Uterus (tissue), 4 donors: ENCODE data around the gene BRCC3. TPM values are rescaled to one million over a fixed set of nuclear protein-coding genes. Genes with fewer than 3 reads are reported as not detected.

ENCODE experiments used
- DNase-seq, 2 donors: peaks; one replicate each; pipeline ENCODE4 v3.0.0-alpha.2; 2019 to 2020
- H3K27ac ChIP-seq, 2 donors: fragments of 200-600 bp; sonication (generic); 1 replicate in 1 of 2; 2 replicates in 1 of 2; pipeline ENCODE4 v1.5.1; 2016 to 2018
- H3K27me3 ChIP-seq, 2 donors: fragments of 200-600 bp; sonication (generic); one replicate each; pipeline ENCODE4 v1.5.1; 2018 to 2019; ENCODE audit warnings: control low read depth in 1 of 2
- H3K36me3 ChIP-seq, 2 donors: fragments of 200-600 bp; sonication (generic); one replicate each; pipeline ENCODE4 v1.5.1; 2019; ENCODE audit warnings: control low read depth in 1 of 2
- H3K4me1 ChIP-seq, 2 donors: fragments of 200-600 bp; sonication (generic); one replicate each; pipeline ENCODE4 v1.5.1; 2018 to 2019; ENCODE audit warnings: control low read depth in 1 of 2
- H3K4me3 ChIP-seq, 2 donors: fragments of 200-600 bp; sonication (generic); 1 replicate in 1 of 2; 2 replicates in 1 of 2; pipeline ENCODE4 v1.5.1; 2018 to 2019; ENCODE audit warnings: mild to moderate bottlenecking in 1 of 2
- H3K9me3 ChIP-seq, 2 donors: fragments of 200-600 bp; sonication (generic); one replicate each; pipeline ENCODE4 v1.5.1; 2019; ENCODE audit warnings: control low read depth in 1 of 2
- POLR2A ChIP-seq, 2 donors: fragments of 450-650 bp; IDR thresholded peaks; one replicate each; pipeline ENCODE4 v1.6.1; 2016; ENCODE audit warnings: antibody characterized with exemption in 2 of 2, mild to moderate bottlenecking in 1 of 2, moderate library complexity in 1 of 2
- intact Hi-C: fragments of 100-400 bp; cut with DNase I; formaldehyde crosslinking; loops from one replicate; pipeline ENCODE4 v1.15.1; 2023; ENCODE audit warnings: low total_unique reads
- total RNA-seq, 4 donors: library from RNA; depleted of rRNA in 3 of 4; stranded (reverse); fragments of >200 nt in 3 of 4; gene quantifications; one replicate each; pipeline versions ENCODE4 v1.1.0 to v1.2.4, GENCODE V29; 2014 to 2023
- TF ChIP-seq, protein P1 (sequence below), 4 experiments: fragments of 200-600 bp in 2 of 4; fragments of 450-650 bp in 2 of 4; sonication (generic) in 2 of 4; IDR thresholded peaks; one replicate each; pipeline ENCODE4 v1.5.1; 2016 to 2019; ENCODE audit warnings: antibody characterized with exemption in 4 of 4, mild to moderate bottlenecking in 2 of 4, moderate library complexity in 1 of 4
- donor health status: DM: yes; HTN: yes; CAD: no.

The BRCC3 gene
- total RNA-seq, 4 donors from 2014 or later, result 0.77 to 15.6 (median 8.8) TPM

GRCh38 chrX:155035688-155036087 is 35.6 kb upstream of the BRCC3 start:
- no peak for DNase-seq
- H3K4me3 ChIP-seq, result no peak overlapping the region
- H3K4me1 ChIP-seq, result no peaks in the 10 kb centered on the region
- intact Hi-C loops, result no loop called here
- H3K9me3 ChIP-seq, result no peaks in the 10 kb centered on the region
- no peak overlapping the region for H3K27ac ChIP-seq
- H3K36me3 ChIP-seq, result no peaks in the 10 kb centered on the region
- no peak for TF ChIP-seq POLR2A (IDR thresholded peaks at IDR 0.05)
- TF ChIP-seq, protein P1, sequence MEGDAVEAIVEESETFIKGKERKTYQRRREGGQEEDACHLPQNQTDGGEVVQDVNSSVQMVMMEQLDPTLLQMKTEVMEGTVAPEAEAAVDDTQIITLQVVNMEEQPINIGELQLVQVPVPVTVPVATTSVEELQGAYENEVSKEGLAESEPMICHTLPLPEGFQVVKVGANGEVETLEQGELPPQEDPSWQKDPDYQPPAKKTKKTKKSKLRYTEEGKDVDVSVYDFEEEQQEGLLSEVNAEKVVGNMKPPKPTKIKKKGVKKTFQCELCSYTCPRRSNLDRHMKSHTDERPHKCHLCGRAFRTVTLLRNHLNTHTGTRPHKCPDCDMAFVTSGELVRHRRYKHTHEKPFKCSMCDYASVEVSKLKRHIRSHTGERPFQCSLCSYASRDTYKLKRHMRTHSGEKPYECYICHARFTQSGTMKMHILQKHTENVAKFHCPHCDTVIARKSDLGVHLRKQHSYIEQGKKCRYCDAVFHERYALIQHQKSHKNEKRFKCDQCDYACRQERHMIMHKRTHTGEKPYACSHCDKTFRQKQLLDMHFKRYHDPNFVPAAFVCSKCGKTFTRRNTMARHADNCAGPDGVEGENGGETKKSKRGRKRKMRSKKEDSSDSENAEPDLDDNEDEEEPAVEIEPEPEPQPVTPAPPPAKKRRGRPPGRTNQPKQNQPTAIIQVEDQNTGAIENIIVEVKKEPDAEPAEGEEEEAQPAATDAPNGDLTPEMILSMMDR (IDR thresholded peaks at IDR 0.05), result no peak
- H3K27me3 ChIP-seq, result no peaks in the 10 kb centered on the region

DNA sequence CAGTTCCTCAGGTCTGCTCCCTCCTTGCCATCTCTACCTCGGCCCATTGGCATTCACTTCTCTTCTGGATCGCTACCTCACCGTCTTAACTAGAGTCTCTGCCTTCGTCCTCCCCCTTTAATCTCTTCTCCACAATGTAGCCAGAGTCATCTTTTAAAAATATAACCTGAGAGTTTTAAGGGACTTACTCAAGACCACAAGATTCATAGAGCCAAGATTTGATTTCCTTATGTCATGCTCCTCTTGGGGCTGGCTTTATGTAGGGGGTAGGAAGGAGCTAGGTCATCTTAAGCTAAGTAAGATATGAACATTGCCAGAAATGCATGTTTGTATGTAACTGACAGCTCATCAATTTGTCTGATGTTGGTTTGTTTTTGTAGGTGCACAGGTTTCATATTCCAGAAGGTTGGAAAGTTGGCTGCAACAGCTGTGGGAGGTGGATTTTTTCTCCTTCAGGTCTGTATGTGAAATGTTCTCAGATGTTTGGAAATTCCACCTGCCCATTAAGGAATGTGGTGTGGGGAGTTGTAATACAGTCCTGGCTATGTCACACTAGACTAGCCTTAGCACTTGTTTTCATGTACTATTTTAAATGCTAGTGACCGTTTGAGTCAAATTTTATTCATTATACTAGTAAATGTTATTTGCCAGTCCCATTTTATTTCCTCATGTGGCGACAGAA is 25.0 kb upstream of the BRCC3 start:
- intact Hi-C loops, result no loop called here
- no peak overlapping the region for H3K27ac ChIP-seq
- no peak for TF ChIP-seq POLR2A (IDR thresholded peaks at IDR 0.05)
- TF ChIP-seq, protein P1 (IDR thresholded peaks at IDR 0.05), result no peak
- H3K4me3 ChIP-seq, result no peak overlapping the region
- no peaks in the 10 kb centered on the region for H3K9me3 ChIP-seq
- H3K36me3 ChIP-seq, result no peaks in the 10 kb centered on the region
- no peaks in the 10 kb centered on the region for H3K27me3 ChIP-seq
- DNase-seq, result no peak
- no peaks in the 10 kb centered on the region for H3K4me1 ChIP-seq

DNA sequence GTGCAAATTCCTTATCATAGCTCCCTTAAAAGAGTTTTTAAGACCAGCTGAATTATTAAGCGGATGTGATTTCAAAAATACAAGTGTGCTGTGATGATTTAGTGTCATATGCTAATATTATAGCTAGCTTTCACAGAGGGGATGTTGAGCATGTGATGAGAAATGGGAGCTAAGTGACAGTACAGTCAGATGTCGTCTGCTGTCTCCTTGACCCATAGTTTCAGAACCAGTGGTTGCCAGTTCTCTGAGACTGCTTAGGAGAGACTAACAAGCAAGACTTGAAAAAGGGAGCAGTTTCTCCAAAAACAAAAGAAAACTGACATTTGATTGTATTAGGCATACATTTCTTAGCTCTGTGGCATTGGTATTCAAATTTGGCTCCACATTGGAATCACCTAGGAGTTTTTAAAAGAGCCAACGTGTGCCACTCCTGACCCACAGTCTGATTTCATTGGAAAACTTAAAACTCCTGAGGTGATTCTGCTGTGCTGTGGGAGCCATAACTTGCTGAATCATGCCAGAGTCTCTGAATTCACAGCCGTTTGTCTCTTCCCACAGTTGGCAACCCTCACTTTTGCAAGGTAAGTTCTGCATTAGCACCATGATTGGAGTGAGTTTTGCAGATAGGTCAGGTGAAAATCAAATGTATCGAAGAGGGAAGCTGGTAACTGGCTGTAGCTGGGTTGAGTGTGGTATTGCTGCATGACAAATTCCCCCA is 24.3 kb upstream of the BRCC3 start:
- H3K4me3 ChIP-seq, result no peak overlapping the region
- no peak overlapping the region for H3K27ac ChIP-seq
- no peaks in the 10 kb centered on the region for H3K4me1 ChIP-seq
- H3K27me3 ChIP-seq, result no peaks in the 10 kb centered on the region
- no peaks in the 10 kb centered on the region for H3K9me3 ChIP-seq
- TF ChIP-seq POLR2A (IDR thresholded peaks at IDR 0.05), result no peak
- TF ChIP-seq, protein P1 (IDR thresholded peaks at IDR 0.05), result no peak
- no peak for DNase-seq
- intact Hi-C loops, result no loop called here
- no peaks in the 10 kb centered on the region for H3K36me3 ChIP-seq

DNA sequence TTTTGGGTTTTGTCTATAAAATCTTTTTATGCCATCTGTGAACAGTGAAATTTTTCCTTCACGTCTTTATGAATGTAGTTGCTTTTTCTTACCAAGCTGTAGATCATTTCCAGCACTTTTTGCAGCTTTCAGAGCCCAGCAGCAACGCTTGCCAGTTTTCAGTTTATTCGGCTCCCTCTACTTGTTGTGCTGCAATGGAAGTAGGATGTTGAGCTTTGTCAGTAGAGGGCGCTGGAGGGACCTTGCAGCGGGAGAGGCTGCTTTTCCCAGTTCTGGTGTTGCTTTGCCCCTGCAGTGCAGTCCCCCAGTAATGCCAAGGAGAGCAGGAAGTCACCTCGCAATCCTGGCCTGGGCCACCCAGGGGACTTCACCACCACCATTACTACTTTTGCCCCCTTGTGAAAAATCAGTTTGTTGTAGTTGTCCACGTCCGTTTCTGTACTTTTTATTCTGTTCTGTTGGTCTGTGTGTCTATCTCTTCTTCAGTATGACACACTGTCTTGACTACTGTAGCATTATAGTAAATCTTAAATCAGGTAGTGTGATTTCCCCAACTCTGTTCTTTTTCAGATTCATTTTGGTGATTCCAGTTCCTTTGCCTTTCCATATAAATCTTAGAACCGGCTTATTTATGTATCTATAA is 22.2 kb upstream of the BRCC3 start:
- Histone ChIP-seq H3K27me3 (no peaks in the 10 kb centered on the region), H3K4me1 (no peaks in the 10 kb centered on the region), H3K9me3 (no peaks in the 10 kb centered on the region), H3K4me3 (no peak overlapping the region), H3K36me3 (no peaks in the 10 kb centered on the region), H3K27ac (no peak overlapping the region)
- no peak for TF ChIP-seq POLR2A (IDR thresholded peaks at IDR 0.05)
- TF ChIP-seq, protein P1 (IDR thresholded peaks at IDR 0.05), result peak in 2 of 4 experiments; percentile 23 to 52
- intact Hi-C loops, result no loop called here
- peak in 1 of 2 donors; percentile 52 for DNase-seq
